Measurements from ENCODE around the gene OBSCN.

Gene OBSCN, protein sequence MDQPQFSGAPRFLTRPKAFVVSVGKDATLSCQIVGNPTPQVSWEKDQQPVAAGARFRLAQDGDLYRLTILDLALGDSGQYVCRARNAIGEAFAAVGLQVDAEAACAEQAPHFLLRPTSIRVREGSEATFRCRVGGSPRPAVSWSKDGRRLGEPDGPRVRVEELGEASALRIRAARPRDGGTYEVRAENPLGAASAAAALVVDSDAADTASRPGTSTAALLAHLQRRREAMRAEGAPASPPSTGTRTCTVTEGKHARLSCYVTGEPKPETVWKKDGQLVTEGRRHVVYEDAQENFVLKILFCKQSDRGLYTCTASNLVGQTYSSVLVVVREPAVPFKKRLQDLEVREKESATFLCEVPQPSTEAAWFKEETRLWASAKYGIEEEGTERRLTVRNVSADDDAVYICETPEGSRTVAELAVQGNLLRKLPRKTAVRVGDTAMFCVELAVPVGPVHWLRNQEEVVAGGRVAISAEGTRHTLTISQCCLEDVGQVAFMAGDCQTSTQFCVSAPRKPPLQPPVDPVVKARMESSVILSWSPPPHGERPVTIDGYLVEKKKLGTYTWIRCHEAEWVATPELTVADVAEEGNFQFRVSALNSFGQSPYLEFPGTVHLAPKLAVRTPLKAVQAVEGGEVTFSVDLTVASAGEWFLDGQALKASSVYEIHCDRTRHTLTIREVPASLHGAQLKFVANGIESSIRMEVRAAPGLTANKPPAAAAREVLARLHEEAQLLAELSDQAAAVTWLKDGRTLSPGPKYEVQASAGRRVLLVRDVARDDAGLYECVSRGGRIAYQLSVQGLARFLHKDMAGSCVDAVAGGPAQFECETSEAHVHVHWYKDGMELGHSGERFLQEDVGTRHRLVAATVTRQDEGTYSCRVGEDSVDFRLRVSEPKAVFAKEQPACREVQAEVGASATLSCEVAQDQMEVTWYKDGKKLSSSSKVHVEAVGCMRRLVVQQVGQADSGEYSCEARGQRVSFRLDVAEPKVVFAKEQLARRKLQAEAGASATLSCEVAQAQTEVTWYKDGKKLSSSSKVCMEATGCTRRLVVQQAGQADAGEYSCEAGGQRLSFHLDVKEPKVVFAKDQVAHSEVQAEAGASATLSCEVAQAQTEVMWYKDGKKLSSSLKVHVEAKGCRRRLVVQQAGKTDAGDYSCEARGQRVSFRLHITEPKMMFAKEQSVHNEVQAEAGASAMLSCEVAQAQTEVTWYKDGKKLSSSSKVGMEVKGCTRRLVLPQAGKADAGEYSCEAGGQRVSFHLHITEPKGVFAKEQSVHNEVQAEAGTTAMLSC (N-terminal part only)

DNA sequence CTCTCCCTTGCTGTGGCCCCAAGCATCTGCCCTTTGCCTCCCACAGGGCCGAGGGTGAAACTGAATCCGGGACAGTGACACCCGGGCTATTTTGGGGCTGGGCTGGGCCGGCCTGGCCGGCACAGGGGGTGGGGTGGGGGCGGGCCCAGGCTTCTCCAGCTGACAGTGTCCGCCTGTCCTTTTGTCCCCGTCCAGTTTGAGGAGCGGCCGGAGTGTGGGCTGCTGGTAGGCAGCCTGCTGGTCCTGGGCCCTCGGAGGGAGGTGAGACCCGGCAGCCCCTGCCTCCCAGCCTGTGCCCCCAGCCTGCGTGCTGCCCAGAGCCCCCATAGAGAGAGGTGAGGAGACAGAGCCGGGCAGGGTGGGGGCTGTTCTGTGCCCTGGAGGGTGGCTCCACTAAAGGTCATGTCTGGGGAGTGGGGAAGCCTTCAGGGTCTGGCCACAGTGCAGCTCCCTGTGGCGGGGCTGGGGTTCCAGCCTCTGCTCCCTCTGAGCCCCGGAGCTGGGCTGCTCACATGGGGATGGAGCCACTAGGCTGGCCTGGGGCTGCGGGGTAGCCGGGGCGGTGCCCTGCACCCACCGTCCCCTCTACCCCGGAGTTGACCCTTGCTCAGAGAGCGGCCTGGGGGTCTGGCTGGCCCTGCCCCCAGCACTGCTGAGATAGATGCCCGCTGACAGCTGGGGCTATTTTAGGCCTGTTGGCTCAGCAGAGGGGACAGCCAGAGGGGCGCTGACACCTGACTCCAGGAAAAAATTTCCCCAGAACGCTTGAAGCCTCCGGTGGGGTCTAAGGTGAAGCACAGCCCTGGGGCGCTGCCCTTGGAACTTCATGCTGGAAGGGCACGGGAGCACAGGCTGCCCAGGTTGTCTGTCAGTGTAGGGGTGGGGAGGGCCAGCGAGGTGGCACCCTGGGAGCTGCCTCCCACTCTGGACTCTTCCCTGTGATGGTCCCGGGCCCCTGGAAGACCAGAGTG is at the start of gene OBSCN:
Gene OBSCN (plus strand): TSS at position 194 of the 971 bp plus-strand sequence. CDS start 3,740 bp downstream, outside the sequence.
- no peak for DNase-seq

DNA sequence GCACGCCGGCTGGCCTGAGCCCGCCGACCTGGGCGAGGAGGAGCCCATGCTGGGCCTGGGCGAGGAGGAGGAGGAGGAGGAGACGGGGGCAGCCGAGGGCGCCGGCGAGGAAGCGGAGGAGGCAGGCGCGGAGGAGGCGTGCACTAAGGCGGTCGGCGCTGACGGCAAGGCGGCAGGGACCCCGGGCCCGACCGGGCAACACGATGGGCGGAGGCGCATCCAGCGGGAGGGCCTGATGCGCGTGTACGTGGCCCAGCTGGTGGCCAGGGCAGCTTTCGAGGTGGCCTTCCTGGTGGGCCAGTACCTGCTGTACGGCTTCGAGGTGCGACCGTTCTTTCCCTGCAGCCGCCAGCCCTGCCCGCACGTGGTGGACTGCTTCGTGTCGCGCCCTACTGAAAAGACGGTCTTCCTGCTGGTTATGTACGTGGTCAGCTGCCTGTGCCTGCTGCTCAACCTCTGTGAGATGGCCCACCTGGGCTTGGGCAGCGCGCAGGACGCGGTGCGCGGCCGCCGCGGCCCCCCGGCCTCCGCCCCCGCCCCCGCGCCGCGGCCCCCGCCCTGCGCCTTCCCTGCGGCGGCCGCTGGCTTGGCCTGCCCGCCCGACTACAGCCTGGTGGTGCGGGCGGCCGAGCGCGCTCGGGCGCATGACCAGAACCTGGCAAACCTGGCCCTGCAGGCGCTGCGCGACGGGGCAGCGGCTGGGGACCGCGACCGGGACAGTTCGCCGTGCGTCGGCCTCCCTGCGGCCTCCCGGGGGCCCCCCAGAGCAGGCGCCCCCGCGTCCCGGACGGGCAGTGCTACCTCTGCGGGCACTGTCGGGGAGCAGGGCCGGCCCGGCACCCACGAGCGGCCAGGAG is 49.5 kb upstream of the OBSCN start:
- no peak for DNase-seq

DNA sequence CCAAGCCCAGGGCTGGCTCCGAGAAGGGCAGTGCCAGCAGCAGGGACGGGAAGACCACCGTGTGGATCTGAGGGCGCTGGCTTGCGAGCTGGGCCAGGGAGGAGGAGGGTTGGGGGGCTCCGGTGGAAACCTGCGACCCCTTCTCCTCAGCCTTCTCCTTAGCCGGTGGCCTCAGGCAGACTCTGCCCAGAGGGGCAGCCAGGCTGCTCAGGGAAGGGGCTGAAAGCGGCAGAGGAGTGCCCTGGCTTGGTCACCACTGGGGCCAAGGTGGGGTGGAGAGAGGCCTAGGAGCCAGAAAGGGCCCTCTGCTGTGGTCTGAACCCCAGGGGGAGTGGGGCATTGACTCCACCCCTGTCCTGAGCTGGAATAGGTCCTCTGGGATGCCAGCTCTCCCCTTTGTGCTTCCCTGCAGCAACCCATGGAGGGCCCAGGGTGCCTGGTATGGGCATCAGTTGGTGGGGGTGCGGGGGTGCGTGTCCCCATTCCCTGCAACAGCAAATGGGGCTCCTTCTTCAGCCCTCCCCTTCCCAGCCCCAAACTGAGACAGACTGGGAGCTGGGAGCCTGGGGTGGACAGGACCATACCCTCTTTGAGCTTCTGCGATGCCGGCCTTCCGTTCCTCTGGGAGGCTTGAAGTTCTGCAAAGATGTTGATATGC is 48.7 kb upstream of the OBSCN start:
- DNase-seq, result no peak

DNA sequence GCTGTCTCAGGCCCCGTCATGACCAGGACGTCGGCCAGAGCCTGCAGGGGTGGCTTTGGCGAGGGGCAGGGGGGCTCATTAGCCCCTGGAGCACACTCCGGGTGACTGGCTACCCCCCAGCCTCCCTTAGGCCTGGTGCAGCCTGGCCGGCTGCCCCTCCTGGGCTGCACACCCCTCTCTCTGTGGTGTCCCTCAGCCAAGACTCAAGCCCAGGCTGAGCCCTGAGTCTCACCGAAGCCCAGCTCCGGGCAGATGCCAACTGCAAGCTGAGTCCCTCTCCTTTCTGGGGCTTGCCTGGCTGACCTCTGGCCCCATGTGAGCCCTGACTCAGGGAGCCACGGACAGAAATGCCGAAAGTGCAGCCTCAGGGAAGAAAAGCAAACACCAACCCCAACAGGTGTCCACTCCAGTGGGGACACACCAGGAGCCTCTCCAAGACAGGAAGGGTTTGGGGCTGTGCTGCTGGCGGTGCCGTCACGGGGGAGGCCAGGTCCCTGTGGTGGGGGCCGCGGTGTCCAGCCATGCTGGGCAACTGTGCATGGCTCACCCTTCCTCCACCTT is 47.6 kb upstream of the OBSCN start:
- DNase-seq, result no peak

DNA sequence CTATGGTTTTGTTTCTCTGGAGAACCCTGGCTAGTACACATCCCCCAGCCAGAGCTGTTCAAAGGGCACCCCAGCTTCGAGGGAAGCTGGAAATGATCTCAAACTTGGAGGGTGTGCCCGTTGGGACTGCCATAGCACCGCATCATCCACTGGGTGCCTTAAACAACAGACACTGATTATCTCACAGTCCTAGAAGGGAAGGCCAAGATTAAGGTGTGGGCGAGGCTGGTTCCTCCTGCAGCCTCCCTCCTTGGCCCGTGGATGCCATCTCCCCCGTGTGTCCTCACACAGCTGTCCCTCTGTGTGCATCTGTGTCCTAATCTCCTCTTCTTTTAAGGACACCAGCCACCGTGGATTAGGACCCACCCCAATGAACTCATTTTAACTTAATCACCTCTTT is 46.5 kb upstream of the OBSCN start:
- no peak for DNase-seq

DNA sequence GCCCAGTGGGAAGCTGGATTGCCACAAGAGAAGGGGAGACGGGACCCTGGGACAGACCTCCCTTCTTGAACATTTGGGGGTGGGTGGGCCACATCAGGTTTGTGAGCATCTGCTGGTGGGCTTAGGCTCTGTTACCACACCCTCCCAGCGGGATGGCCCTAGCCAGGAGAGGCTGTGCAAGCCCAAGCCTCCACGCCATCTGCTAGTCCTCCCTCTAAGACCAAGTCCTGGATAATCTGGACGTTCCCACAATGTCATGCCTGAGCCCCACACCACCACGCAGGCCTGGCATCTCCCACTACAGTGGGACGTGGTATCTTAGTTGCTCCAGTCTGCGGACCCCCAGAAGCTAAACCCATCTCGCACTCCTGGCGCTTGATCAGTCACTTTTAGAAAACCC is 46.0 kb upstream of the OBSCN start:
- no peak for DNase-seq

DNA sequence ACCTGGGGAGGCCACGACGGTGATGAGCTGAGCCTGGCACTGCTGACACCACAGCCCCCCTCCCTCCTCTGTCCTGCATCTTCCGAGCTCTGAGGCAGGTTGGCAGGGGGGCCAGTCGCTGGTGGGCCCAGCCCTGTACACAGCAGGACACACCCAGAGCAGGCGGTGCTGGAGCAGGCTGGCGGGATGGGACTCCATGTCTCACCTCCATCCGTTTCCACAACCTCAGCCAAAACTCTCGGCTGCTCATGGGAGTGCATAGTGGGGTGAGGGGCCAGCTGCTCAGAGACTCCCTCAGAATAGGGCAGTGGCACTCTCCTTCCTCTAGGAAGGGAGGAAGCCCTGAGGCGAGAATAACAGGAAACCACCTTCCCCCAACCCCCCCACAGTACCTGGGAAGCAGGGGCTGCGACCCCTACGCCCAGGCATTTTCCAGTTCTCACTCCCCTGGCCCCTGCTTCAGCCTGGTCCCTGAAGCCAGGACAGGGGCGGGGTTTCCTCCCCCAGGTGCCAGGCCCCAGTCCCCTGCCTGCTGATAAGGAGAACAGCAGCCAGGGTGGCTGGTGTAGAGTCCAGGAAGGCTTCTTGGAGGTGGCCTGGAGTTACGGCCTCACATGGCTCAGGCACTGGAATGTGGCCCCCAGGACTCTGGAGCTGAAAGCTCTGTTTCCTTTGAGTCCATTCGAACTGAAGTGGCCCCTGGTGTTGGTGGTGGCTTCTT is 45.4 kb upstream of the OBSCN start:
- DNase-seq, result no peak

DNA sequence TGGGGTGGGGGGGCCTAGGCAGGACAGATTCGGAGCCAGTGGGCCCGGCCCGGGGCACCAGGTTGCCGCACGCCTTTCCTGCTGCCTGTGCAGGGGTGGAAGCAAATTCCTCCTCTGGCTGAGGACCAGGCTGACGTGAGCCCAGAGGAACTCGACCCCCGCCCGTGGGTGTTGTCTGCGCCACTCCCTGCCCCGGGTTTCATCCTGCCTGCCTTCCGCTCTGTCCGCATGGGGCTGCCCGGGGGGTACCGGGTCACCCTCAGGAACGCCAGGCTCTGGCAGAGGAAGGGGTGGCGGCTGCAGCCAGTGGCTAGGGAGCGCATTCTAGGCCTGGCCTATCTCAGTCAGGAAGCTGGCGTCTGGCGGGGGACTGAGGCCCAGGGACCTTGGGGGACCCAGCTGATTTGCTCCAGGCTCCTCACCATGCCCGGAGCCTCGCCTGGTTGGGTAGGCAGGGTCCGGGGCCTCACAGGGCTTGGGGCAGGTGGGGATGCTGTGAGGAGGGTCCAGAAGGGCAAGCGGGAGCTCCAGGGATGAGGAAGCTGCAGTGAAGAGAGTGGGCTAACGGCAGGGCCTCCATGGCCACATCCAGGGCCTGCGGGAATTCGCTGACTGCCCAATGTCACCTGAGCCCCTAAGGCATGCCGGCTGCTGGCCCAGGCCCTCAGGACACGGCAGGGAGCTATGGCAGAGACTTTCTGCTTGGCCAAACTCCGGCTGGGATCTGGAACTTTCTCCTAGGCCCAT is 44.7 kb upstream of the OBSCN start:
- DNase-seq, result no peak

DNA sequence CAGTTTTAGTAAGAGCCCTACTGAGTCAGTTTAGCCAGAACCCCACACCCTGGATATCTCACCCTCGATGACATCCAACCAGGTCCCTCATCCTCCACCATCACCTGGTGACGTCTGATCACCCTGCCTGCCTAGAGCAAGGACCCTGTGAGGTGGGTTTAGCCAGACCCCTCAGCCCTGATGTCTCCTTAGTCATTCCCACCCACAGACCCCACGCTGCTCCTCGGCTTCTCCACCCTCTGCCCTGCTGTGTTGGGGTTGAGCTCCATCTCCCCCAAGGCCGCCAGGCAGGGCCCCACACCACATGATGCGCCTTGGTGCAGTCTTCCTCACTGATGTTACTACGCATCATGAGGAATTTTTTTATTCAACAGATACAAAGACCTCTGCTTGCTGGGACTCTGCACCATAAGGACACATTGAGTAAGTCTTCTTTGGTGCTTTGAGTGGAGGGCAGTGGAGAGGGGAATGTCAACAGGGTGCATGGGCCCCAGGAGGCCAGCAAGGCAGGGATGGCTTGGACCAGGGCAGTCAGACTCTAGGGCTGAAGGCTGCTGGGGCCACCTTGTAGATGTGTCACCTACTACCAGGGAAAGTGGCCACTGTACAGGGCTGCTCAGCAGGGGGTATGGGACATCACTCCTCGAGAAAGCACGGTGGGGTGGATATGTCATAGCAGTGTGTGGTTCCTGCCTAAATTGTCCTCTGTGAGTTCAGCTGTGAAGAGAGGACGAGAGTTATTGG is 43.9 kb upstream of the OBSCN start:
- no peak for DNase-seq

DNA sequence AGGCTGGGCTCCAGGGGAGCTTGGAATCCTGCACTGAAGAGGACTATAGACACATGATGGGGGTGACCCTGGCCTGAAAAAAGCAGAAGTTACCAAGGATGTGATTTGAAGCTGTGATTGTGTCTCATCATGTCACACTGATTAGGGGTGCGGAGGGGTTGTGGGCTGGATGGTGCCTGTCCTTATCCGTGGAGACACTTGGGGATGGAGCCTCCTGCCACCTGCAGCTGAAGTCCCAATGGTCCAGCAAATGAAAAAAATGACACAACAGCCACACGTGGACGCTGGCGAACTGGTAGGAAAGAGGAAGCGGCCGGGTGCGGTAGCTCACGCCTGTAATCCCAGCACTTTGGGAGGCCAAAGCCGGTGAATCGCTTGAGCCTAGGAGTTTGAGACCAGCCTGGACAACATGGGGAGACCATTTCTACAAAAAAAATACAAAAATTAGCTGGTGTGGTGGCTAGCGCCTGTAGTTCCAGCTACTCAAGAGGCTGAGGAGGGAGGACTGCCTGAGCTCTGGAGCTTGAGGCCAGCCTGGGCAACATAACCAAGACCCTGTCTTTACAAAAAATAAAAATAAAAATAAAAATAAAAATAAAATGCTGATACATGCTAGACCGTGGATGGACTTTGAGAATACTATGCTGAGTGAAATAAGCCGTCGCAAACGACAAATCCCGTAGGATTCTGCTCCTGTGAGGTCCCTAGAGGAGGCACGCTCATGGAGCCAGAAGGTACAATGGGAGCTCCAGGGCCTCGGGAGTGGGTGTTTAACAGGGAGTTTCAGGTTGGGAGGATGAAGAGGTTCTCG is 43.1 kb upstream of the OBSCN start:
- DNase-seq, result no peak

DNA sequence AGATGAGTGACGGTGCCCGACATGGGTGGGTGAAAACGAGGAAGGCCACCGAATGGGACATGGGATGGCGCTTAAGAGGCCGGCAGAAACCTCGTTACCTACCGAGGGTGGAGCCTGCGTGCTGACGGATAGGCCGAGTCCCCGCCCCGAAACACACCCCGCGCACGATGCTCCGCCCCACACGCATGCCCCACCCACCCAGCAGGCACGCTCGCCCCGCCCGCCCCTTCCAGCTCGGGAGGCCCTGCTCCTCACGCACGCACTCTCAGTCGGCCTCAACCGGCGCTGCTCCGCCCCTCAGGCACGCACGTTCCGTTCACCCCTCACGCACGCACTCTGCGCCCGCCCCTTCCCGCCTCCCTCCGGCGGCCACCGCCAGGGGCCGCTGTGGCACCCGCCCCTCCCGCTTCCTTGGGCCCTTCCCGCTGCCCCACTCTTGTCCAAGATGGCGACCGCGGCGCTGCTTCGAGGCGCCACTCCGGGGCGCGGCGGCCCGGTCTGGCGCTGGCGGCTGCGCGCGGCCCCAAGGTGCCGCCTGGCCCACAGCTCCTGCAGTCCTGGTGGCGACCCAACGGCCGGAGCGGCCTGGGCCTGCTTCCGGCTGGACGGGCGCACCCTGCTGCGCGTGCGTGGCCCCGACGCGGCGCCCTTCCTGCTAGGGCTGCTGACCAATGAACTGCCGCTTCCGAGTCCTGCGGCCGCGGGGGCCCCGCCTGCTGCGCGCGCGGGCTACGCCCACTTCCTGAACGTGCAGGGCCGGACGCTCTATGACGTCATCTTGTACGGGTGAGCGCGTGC is 42.3 kb upstream of the OBSCN start, which contains the start of gene IBA57:
Gene IBA57 (plus strand): TSS at position 433 of the 798 bp plus-strand sequence. CDS start 13 bp downstream, at position 446.
- peak; percentile 96 to 100 for DNase-seq

DNA sequence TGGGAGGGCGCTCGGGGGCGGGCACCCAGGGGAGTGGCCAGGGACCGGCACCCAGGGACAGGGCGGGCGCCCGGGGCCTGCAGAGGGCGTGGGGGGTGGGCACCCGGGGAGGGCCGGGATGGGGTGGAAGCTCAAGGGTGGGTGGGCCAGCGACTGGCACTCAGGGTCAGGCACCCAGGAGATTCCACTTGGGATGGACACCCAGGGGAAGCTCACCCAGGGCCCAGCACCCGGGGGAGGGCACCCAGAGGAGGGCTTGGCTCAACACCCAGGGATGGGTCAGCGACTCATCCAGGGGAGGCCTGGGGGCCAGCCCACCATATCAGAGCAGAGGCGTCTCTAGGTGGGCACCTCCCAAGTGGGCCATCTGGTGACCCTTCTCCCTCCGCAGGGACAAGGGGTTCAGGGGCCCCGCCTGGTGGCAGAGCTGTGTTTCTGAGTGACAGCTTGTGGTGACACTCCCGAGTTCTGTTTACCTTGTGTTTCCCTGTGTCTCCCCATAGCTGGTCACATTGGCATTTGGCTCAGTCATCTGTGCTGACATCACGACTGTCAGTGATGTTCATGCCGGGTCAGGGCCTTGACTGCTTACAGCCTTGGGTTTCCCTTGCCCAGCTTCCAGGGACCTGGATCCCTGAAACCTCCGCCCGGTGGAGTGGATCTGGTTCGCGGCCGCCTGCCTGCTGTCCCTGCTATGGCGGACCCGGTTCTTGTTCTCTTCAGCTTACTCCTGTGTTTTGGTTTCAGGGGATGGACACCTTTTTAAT is 41.5 kb upstream of the OBSCN start:
- DNase-seq, result peak in 1 of 2 donors; percentile 62

DNA sequence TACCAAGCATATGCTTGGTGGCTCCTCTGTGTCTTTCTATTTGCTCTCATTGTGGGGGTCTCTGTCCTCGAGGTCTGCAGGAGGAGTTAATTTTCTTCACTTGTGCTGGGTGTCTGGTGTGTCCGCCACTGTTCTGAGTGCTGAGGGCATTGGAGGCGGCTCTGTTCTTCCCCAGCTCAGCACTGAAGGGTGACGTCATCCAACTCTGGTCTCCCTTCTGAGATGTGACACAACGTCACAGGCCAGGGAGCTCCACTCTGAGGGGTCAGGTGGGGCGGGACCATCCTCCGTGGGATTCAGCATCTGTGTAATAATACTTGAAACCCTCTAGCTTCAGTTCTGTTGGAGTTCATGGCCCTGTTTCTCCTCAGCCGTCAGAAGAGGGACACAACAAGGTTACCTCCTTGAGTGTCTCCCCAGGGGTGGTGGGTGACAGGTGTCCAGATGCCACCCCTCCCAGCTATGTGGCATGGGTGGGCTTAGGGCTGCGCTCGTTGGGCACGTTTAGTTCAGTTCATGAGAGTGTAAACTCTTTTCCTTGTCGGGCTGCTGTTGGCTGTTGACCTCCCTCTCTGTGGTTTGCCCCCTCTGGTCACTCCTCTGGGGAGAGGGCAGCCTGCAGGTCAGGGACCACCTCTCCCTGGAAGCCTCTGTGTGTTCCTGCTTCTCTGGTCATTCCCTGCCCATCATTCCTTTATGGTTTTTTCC is 39.1 kb upstream of the OBSCN start:
- DNase-seq, result no peak

DNA sequence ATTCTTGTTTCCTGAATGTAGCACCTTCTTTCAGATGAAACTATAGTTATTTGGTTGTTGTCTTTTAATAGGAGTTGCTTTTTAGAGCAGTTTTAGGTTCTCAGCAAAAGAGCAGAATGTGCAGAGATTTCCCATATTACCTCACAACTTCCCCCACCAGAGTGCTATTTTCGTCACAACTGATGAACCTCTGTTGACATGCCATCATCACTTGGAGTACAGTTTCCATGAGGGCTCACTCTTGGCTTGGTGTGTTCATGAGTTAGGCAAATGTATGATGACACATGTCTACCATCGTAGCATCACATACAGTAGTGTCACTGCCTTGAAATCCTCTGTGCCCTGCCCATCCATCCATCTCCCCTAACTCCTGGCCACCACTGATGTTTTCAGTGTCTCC is 38.5 kb upstream of the OBSCN start:
- no peak for DNase-seq
